ENCODE data around the gene ATP6V1G3.

The ATP6V1G3 gene

DNA sequence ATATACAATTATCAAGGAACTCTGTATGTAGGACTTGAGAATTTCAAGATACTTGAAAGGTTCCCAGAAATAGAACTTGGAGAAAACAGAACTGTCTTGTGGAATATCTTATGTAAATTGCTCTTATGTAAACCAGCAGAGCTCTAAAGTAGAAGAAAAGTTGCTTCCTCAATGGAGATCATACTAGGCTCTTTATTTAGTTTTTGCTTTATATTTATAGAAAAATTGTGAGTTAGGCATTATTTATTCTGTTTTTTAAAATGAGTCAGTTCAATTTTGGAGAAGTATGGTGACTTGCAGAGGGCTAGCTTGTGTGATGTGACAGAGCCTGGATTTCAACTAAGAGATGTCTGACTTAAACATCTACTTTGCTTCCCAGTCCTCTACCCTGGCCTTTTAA, 40.4 kb downstream of the ATP6V1G3 start:
- H3K4me3 ChIP-seq (ENCODE audit: low read depth, low read length) = no peak overlapping the region
- no peak overlapping the region for H2AFZ ChIP-seq
- TF ChIP-seq, protein P1, sequence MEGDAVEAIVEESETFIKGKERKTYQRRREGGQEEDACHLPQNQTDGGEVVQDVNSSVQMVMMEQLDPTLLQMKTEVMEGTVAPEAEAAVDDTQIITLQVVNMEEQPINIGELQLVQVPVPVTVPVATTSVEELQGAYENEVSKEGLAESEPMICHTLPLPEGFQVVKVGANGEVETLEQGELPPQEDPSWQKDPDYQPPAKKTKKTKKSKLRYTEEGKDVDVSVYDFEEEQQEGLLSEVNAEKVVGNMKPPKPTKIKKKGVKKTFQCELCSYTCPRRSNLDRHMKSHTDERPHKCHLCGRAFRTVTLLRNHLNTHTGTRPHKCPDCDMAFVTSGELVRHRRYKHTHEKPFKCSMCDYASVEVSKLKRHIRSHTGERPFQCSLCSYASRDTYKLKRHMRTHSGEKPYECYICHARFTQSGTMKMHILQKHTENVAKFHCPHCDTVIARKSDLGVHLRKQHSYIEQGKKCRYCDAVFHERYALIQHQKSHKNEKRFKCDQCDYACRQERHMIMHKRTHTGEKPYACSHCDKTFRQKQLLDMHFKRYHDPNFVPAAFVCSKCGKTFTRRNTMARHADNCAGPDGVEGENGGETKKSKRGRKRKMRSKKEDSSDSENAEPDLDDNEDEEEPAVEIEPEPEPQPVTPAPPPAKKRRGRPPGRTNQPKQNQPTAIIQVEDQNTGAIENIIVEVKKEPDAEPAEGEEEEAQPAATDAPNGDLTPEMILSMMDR (IDR thresholded peaks at IDR 0.05) = no peak
- peak overlapping the region; percentile 19 for H3K27ac ChIP-seq
- H3K9ac ChIP-seq = no peak overlapping the region
- peaks cover 11% of the 10 kb centered on the region for H3K4me1 ChIP-seq
- H3K27me3 ChIP-seq (ENCODE audit: control insufficient read depth, insufficient read depth, low read length) = no peaks in the 10 kb centered on the region
- H3K36me3 ChIP-seq (ENCODE audit: control insufficient read depth, insufficient read depth, low read length) = no peaks in the 10 kb centered on the region
- H3K4me2 ChIP-seq (ENCODE audit: low read length) = no peak overlapping the region
- no peaks in the 10 kb centered on the region for H3K79me2 ChIP-seq
- H3K9me3 ChIP-seq (ENCODE audit: control insufficient read depth, low read length) = no peaks in the 10 kb centered on the region

DNA sequence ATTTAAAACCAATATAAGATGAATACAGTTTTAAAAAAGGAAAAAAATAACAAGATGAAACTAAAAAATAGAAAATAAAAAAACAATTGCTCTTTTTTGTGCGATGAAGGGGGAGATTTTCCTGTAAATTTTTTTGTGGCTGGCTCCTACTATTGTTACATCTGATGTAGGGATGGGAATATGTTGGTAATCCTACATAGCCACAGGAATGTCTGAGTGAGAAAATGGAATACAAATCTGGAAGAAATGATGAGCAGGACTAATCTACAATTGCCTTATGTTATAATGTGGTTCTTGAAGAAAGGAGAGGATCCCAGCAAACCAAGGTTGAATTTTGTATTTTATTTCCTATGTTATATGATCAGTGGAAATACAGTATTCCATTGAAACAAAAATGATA, 40.9 kb downstream of the ATP6V1G3 start:
- no peak overlapping the region for H3K4me3 ChIP-seq (ENCODE audit: low read depth, low read length)
- H3K4me1 ChIP-seq = peaks cover 11% of the 10 kb centered on the region
- TF ChIP-seq, protein P1 (IDR thresholded peaks at IDR 0.05) = no peak
- H3K27me3 ChIP-seq (ENCODE audit: control insufficient read depth, insufficient read depth, low read length) = no peaks in the 10 kb centered on the region
- H3K4me2 ChIP-seq (ENCODE audit: low read length) = no peak overlapping the region
- H3K27ac ChIP-seq = peak overlapping the region; percentile 19
- H3K9me3 ChIP-seq (ENCODE audit: control insufficient read depth, low read length) = no peaks in the 10 kb centered on the region
- no peak overlapping the region for H3K9ac ChIP-seq
- H2AFZ ChIP-seq = no peak overlapping the region
- H3K79me2 ChIP-seq = no peaks in the 10 kb centered on the region
- no peaks in the 10 kb centered on the region for H3K36me3 ChIP-seq (ENCODE audit: control insufficient read depth, insufficient read depth, low read length)

DNA sequence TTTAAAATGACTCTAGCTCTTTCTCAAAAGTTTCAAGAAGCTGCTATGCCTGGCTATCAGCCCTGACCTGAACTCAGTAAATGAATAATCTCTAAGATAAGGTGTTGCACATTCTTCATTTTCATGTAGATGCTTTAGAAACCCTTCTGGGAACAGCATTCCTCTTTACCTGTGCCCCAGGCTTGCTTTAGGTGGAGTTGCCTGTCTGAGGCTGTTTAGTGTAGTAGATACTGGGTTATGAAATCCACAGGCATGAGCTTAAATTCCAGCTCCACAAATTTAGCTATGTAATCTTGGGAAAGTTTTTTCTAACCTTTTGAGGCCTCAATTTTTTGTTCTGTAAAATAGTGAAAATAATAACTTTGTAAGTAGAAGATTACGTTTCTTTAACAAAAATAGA, 41.6 kb downstream of the ATP6V1G3 start:
- H3K27me3 ChIP-seq (ENCODE audit: control insufficient read depth, insufficient read depth, low read length) = no peaks in the 10 kb centered on the region
- peaks cover 11% of the 10 kb centered on the region for H3K4me1 ChIP-seq
- H2AFZ ChIP-seq = peak overlapping the region; percentile 57
- peak overlapping the region; percentile 74 for H3K27ac ChIP-seq
- no peaks in the 10 kb centered on the region for H3K36me3 ChIP-seq (ENCODE audit: control insufficient read depth, insufficient read depth, low read length)
- no peak overlapping the region for H3K4me3 ChIP-seq (ENCODE audit: low read depth, low read length)
- no peaks in the 10 kb centered on the region for H3K9me3 ChIP-seq (ENCODE audit: control insufficient read depth, low read length)
- TF ChIP-seq, protein P1 (IDR thresholded peaks at IDR 0.05) = no peak
- no peak overlapping the region for H3K9ac ChIP-seq
- H3K4me2 ChIP-seq (ENCODE audit: low read length) = no peak overlapping the region
- H3K79me2 ChIP-seq = no peaks in the 10 kb centered on the region

DNA sequence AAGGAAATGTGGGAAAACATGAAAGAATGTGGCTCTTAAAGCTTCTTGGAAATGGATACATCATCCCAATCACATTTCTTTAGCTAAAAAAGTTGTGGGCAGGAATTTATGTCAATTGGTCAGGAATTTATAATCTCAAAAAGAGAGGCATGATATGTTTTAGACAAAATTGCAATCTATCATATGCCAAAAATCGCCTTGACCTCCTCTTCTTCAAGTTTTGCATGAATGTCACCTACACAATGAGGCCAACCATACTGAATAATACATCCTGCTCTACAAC, 42.4 kb downstream of the ATP6V1G3 start:
- no peak overlapping the region for H2AFZ ChIP-seq
- TF ChIP-seq, protein P1 (IDR thresholded peaks at IDR 0.05) = no peak

DNA sequence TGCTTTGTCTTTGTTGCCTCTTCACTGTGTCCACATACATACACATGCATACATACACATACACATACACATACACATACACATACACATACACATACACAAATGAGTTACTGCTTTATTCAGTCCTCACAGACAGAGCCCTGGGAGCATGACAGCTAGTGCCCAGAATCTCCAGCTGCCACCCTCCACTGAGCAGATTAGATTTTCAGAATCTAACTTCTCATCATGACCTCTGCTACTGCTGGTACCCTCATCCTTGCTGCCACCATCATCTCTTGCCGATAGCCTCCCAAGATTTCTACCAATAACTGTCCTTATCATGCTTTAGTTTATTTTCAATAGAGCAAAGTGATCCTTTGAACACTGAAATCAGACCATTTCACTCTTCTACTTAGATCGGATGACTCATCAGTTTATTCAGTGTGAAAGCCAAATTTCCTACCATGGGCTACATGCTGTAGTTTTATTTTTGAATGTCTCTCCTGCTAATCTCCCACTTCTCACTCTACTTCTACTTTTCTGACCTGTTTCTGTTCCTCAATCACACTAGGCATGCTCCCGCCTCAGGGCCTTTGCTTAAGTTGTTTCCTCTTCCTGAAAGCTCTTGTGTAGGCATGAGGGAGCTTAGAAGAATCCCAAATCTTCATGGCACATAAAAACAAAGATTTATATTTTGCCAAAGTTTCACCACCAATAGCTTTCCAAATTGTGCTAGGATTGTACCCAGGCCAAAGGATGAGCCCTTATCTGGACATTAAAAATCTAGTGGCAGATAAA, 43.0 kb downstream of the ATP6V1G3 start:
- no peak overlapping the region for H3K4me3 ChIP-seq (ENCODE audit: low read depth, low read length)
- H3K27ac ChIP-seq = peak overlapping the region; percentile 74
- no peaks in the 10 kb centered on the region for H3K36me3 ChIP-seq (ENCODE audit: control insufficient read depth, insufficient read depth, low read length)
- H2AFZ ChIP-seq = no peak overlapping the region
- H3K27me3 ChIP-seq (ENCODE audit: control insufficient read depth, insufficient read depth, low read length) = no peaks in the 10 kb centered on the region
- no peak overlapping the region for H3K9ac ChIP-seq
- TF ChIP-seq, protein P1 (IDR thresholded peaks at IDR 0.05) = no peak
- H3K79me2 ChIP-seq = no peaks in the 10 kb centered on the region
- H3K4me2 ChIP-seq (ENCODE audit: low read length) = no peak overlapping the region
- peaks cover 11% of the 10 kb centered on the region for H3K4me1 ChIP-seq
- no peaks in the 10 kb centered on the region for H3K9me3 ChIP-seq (ENCODE audit: control insufficient read depth, low read length)

More for the DNA sequence above, 42.4 kb downstream of the ATP6V1G3 start:
- no peaks in the 10 kb centered on the region for H3K27me3 ChIP-seq (ENCODE audit: control insufficient read depth, insufficient read depth, low read length)
- H3K4me3 ChIP-seq (ENCODE audit: low read depth, low read length) = no peak overlapping the region
- H3K4me2 ChIP-seq (ENCODE audit: low read length) = no peak overlapping the region
- H3K4me1 ChIP-seq = peaks cover 11% of the 10 kb centered on the region
- H3K36me3 ChIP-seq (ENCODE audit: control insufficient read depth, insufficient read depth, low read length) = no peaks in the 10 kb centered on the region
- no peaks in the 10 kb centered on the region for H3K79me2 ChIP-seq
- H3K9ac ChIP-seq = no peak overlapping the region
- no peaks in the 10 kb centered on the region for H3K9me3 ChIP-seq (ENCODE audit: control insufficient read depth, low read length)
- peak overlapping the region; percentile 74 for H3K27ac ChIP-seq

All from parathyroid adenoma (tissue), 2 donors.